Activated CD8-positive, alpha-beta memory T cell treated with anti-CD3 and anti-CD28 coated beads, Interleukin-2, amount 50 U/mL, for 48 hours (primary cell): Measurements from ENCODE around the gene ARMC8.
"Not testable (repeated sequence)": the region's sequence is repeated elsewhere in the genome, so short reads cannot be mapped to it uniquely, and the experiment has no call there.

ENCODE experiments used
- DNase-seq: peaks from one replicate; pipeline ENCODE4 v3.0.0-alpha.2; 2020

Gene ARMC8, protein sequence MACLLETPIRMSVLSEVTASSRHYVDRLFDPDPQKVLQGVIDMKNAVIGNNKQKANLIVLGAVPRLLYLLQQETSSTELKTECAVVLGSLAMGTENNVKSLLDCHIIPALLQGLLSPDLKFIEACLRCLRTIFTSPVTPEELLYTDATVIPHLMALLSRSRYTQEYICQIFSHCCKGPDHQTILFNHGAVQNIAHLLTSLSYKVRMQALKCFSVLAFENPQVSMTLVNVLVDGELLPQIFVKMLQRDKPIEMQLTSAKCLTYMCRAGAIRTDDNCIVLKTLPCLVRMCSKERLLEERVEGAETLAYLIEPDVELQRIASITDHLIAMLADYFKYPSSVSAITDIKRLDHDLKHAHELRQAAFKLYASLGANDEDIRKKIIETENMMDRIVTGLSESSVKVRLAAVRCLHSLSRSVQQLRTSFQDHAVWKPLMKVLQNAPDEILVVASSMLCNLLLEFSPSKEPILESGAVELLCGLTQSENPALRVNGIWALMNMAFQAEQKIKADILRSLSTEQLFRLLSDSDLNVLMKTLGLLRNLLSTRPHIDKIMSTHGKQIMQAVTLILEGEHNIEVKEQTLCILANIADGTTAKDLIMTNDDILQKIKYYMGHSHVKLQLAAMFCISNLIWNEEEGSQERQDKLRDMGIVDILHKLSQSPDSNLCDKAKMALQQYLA

DNA sequence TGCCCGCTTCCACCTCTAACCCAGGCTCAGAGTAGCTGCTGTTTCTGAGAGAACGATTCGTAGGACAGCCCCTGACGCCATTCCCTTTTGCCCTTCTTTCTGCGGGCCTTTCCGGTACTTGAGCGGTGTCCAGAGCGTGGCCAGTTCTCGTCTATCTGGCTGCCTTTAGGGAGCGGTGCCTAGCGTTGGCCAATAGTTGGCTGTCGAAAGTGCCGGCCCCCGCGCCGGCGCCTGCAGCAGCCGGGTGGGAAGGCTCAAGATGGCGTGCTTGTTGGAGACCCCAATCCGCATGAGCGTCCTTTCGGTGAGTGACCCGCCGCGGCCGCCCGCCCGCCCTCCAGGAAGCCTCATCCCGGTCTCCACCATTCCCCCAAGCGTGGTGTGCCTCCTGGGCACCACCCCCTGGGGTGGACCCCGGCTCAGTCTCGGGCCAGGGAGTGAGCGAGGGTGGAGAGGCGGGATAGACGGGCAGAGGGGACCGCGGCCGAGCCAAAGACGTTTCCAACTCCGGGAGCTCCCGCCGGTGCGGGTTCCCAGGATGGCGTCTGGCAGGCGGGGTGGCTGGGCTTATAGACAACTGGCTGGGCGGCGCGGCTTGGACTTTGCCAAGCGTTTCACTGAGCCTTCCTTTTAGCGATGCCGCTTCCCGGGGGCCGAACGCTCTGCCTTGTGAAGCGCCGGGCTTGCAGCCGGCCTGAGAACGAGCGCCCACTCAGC is at the start of gene ARMC8:
Gene ARMC8, plus strand, starts transcription at position 6 of the 717 bp plus-strand sequence. Its CDS starts 254 bp downstream, at position 260.
- peak; percentile 90 for DNase-seq

DNA sequence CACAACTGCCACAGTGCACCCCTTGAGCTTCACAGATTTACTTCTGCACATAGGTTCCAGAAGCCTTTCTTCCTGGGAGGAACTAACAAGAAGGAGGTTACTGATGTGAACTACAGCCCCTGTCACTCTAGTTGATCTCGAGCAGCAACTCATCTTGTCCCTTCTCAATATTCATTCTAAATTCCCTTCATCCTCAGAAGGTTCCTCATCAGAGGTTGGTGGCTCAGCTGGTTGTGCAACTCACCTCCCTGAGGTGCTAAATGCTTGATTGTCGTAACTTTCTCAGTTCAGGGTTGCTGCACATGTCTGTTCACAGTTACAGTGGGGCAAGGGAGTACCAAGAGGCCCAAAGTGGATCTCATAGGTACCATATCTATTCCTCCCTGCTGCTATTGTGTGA is 49.2 kb upstream of the ARMC8 start:
- DNase-seq: no peak

DNA sequence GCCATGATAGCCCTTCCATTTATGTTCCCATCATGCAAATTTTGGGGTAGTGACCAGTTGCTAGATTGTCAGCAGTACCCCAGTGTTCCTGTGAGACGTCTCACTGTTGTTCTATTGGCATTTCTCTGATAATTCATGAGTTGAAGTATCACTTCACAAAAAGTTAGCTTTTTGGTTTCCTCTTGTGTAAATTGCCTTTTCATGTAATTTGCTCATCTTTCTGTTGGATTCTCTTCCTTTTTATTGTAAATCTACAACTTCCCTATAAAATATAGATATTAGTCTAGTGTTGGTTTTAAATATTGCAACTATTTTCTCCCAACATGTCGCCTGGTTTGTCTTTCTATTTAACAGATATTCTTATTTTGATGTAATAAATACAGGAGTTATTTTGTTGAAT is 47.4 kb upstream of the ARMC8 start:
- no peak for DNase-seq

DNA sequence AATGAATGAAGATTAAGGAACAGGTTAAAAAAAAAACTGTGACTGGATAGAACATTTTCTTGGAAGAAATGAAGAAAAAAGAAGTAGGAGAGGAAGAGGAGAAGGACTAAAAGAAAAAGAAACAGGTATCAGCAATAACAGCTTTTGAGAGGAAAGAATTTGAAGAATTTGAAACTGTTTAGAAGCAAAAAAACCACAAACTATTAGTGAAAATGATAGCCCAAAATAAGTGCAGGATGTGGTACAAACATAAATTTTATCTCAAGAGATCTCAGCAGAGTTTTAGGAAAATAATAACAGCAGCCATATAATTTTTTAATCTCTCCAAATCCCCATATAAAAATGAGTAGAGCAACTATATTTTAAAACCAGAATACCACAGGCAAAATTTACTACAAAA is 46.2 kb upstream of the ARMC8 start:
- DNase-seq: no peak

DNA sequence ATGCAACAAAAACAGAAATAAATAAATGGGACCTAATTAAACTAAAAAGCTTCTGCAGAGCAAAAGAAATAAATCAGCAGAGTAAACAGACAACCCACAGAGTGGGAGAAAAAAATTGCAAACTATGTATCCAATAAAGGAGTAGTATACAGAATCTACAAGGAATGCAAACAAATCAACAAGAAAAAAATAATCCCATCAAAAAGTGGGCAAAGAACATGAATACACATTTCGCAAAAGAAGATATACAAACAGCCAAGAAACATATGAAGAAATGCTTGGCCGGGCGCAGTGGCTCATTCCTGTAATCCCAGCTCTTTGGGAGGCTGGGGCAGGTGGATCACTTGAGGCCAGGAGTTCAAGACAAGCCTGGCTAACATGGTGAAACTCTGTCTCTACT is 44.9 kb upstream of the ARMC8 start:
- DNase-seq: not testable (repeated sequence)

DNA sequence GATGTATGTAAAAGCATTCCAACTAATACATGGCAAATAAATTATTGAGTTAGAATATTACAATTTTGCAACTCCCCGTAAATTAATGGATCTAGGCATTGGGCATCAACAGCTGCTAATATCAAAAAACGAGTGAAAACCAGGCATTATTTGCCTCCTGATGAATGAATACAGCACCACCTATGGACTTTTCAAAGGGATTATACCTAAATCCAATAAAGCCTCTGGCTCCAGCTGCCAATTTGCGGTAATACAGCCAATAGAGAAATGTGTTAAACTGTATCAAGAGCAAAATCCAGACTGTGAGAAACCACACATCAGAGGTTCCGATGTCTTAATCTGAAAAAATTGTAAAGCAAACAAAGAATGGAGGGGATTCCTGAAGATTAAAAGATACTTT is 38.6 kb upstream of the ARMC8 start:
- no peak for DNase-seq

DNA sequence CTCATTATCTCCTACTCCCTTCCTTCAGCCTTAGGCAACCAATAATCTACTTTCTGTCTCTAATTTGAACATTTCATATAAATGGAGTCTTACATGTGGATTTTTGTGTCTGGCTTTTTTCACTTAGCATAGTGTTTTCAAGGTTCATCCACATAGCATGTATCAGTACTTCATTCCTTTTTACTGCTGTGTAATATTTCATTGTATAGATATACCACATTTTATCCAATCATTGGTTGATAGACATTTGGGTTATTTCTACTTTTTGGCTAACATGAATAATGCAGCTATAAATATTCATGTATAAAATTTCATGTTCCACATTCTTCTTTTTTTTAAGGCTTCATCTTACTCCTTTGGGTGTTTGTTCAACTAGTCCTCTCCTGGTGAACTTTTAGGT is 32.6 kb upstream of the ARMC8 start:
- no peak for DNase-seq

DNA sequence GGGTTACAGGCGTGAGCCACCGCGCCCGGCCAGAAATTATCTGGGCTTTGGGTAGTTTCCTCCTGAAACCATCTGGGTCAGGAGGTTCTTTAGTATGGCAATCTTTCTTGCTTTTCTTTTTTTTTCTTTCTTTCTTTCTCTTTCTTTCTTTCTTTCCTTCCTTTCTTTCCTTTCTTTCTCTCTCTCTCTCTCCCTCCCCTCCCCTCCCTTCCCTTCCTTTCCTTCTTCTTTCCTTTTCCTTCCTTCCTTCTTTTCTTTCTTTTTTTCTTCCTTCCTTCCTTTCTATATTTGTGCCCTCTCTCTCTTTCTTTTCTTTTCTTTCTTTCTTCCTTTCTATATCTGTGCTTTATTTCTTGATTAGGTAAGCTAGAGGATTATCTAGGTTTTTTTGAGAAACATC is 29.4 kb upstream of the ARMC8 start:
- DNase-seq: no peak

DNA sequence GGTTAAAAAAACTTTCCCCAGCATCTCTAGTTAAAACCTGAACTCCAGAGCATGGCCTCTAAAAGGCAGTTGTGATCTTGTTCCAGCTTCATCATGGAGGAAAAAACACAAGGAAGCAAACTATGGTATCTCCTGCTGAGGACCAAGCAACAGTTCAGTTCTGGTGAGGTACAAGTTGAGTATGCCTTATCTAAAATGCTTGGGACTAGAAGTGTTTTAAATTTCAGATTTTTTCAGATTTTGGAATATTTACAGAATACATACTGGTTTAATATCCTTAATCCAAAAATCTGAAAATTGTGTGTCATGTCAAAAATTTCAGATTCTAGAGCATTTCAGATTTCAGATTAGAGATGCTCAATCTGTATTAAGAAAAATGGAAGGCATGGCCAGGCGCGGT is 22.0 kb upstream of the ARMC8 start:
- no peak for DNase-seq

DNA sequence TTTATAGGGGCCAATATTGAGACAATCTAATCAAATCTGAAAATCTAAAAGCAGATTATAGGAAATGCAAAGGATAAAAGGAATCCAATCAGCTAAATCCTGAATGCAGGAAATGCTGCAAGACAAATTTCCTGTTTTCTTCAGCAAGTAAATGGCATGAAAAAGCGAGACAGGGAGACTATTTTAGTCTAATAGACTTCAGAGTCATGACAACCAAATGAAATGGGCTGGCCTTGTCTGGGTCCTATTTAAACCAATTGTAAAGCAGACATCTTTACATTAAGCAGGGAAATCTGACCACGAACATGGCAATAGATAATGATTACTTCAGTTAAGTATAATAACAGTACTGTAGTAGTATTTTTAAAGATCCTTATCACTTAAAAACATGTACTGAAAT is 14.5 kb upstream of the ARMC8 start:
- DNase-seq: no peak

DNA sequence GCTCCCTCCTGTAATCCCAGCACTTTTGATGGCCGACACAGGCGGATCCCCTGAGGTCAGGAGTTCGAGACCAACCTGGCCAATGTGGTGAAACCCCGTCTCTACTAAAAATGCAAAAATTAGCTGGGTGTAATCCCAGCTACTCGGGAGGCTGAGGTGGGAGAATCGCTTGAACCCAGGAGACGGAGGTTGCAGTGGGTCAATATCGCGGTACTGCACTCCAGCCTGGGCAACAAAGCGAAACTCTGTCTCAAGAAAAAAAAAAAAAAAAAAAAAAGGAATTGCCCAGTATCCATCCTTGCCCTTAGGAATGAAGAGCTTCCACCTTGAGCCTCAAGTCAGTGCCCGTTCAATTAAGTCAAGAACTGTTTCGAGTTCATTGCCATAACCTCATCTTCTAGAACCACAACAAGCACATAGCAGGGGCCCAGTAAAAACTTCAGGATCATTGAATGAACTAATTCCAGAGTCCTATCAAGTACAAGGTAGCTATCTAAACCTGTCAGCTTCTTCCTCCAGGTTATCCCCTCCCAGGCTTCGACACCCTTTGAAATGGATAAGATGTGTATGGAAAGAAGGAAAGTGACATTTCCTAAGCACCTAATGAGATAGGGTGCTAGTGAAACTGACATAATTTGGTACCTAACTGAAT is 13.2 kb upstream of the ARMC8 start:
- no peak for DNase-seq

DNA sequence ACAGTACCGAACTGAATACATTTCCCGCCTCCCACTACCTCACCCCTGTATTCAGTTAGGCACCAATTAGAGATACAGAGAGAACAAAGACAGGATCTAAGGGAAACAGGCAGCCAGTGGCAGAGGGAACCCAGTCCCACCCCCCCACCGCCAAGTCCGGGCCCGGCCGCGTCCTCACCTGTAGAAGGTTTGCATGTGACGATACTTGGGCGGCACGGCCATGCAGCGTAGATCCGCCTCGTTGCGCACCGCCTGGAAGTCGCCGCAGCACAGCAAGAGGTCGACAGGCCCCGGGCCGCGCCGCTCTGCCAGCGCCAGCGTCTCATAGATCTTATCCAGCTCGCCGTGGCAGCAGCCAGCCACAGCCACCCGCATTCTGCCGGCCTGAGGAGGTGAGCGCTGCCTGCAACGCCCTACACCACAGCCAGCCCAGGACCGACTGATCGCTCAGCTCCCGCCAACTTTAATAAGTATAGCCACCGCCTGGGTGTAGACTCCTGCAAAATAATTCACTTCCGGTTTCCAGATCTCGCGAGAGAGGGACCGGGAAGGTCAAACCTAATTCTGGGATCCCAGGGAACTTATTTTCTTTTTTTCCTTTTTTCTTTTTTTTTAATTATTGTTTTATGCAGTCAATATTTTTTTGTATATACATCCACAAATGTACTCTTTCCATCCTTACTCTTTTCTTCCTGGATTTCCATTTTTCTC is 12.5 kb upstream of the ARMC8 start, which contains the start of gene DBR1:
Gene DBR1, minus strand, starts transcription at position 501 of the 711 bp plus-strand sequence. Its CDS starts 126 bp downstream, at position 375.
- DNase-seq: peak; percentile 87

DNA sequence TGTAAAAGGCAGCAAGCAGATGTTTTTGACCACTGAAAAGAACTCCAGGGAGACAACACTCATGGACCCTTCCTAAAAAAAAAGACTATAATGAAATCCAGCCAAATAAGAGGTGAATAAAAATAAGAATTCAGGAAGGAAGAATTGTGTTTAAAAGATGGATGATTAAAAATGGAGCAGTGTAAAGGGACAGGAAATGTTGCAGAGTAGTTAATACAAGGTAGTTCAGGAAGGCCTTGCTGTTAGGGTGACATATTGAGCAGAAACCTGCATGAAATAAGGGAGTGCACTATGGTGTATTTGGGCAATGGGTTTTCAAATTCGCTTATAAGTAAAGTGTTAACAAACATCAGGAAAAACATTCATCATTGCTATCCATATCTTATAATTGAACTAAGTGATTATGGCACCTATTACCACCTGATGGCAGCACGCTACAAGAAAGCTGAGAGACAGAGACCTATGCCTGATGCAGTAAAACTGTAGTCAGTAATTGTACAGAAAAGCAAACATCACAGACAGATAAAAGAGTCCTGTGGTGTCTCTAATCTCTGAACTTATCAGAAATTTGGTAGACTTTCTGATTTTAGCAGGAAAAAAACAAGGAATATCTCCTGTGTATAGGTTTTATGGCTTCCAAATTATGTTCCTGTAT is 6.6 kb upstream of the ARMC8 start:
- no peak for DNase-seq

DNA sequence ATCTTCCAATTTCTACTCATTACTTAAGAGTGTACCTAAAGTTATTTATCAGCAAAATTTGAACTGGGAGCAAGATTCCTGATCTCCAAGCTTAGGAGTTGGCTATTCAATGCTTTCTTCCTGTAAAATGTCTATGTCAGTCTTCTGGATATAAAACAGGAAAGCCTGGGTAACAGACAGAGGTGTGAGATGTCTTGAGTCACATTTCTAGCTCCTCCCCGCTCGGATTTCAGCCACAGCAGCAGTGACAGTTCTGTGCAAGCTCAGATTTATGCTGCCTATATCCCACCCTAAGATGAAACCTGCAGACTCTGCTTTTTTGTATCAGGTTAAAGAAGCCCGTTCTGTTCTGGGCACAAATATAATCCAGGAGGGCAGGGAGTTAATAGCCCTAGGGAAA is 2.1 kb upstream of the ARMC8 start:
- DNase-seq: no peak

DNA sequence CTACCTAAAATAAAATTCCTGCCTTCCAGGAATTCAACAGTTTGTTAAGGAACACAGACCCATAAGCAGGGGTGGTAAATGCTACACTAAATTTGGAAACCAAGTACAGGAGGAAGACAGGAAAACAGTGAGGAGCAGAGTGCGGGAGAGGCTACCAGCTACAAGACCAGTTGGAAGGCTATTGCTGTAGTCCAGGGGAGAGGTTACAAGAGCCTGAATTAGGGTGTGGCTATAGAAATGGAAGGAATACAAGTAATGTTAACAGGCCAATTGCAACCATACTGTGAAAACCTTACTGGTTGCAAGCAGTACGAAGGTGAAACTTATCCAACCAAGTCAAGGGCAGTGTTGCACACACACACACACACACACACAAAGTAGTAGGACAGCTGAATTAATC is 880 bp upstream of the ARMC8 start:
- DNase-seq: no peak

DNA sequence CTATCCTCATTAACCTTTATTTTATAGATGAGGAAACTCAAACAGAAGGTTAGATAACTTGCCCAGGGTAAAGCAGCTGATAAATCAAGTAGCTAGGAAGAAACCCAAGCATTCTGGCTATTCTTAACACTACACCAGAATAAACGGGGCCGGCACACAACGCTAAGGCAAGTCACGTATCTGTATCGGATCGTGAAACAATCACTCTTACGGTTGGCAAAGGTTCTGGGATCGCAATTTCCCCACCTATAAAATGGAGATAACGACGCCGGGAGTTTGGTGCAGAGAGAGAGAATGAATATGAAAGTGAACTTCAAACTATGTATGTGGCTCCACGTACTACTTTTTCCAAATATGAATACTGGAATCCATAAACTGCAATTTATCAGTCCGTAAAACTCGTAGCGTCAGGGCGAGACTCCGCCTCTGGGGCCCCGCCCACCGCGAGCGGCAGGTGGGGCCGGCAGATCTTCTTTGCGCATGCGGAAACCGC is 252 bp upstream of the ARMC8 start:
- DNase-seq: peak; percentile 62

DNA sequence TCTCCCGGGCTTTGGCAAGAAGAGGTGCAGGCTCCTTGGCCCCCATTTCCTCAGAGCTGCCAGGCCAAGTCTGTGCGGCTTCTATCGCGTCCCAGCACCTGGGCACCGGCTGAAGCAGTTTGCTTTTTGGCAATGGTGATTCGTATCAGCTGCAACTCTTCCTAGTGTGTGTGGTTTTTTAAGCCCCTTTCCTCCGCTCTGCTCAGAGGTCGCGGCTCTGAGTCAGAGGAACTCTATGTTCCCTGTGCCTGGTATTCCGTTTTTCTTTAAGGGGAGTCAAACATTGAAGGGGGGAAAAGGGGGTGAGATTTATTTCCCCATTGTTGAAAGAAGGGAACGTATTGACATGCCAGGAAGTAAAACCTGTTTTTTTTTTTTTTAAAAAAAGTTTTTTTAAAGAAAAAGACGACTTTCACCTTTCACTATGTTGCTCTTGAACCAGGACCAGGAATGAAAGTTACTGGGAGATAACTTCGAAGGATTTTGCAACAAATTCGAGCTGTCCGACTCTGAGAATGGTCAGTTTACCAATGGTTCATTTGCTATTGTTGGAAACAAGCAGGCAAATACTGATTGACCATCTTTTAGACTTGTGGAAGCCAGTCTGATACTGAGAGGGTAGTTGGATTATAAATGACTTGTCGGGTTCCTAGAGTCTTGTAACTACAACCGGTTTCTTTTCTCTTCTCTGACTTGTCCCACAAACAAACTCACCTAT is 1.1 kb downstream of the ARMC8 start:
- no peak for DNase-seq

DNA sequence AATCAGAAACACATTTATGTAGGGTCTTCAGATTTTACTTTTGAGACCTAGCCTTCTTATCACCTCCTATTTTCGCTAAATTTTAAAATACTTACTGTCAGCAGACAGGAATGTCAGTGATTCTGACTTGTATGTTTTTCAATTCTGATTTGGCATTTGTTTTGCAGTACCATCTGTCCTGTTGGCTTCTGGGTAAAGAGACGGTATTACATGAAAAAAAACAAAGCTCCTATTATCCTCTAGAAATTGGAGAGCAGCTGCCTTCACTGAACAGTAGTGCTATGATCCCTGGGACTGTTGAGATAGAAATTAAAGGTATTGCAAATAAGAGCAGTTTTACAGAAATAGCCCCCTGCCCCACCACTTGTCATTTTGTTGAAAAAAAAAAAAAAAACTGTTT is 8.4 kb downstream of the ARMC8 start:
- no peak for DNase-seq

DNA sequence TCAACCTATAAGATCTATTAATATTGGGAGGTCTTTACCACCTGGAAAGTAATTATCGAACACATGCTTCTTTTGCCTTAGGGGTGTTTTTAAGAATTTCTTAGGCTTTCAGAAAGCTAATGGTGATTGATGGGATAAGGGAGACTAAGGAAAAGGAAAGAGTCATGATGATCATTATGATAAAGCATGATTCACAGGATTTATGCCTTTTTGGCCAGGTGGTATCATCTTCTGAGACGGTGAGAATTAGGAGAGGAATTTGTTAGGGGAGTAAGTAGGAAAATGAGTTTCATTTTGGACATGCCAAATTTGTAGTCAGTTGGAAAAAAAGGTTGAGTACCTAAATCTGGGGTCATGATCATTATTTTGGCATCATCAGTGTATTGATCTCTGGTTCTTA is 8.9 kb downstream of the ARMC8 start:
- no peak for DNase-seq

DNA sequence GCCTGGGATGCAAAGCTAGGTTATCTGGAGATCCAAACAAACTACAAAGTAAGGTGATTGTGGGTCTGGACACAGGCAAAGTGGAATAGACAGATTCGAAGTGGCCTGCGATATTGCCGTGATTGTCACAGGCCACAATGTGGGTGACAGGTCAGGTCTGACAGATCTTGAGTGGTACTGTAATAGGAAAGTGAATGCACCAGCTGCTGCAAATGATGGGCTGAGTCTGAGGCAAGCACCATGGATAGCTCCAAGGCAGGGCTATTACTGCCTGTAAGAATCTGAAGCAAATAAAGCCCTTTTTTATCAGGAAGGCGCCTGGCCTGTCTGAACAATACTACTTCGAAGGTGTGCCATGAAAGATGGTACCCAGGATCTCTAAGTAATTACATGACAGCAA is 10.0 kb downstream of the ARMC8 start:
- DNase-seq: no peak

DNA sequence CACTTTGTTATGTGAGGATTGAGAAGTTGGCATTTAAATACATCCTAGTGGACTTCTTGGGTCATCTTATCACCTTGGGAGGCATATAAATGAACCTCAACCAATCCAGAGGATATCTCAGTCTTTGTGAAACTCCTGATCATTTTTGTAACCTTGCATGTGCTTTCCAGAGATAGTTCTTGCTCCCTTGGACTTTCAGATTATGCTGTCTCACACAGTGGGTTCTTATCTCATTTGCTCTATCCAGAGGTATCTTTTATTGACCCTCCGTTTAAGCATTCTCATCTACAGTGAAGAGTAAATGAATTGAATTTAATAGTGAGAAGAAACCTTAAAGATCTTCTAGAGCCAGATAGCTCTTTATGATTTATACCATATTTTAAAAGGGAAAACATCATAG is 10.4 kb downstream of the ARMC8 start:
- DNase-seq: no peak
